HEK293 (cell line): ENCODE results near the gene APPBP2.

Experiments
- CTCF ChIA-PET: fragments of 350-600 bp; formaldehyde crosslinking; extraction: SDS; loops from one replicate; lab custom pipeline; 2021; ENCODE audit warnings: antibody characterized with exemption; lab: Yijun Ruan, JAX
- POLR2A ChIA-PET: fragments of 300-600 bp; formaldehyde crosslinking; extraction: SDS; loops from one replicate; lab custom pipeline; 2020; ENCODE audit warnings: antibody characterized with exemption, inconsistent platforms; lab: Yijun Ruan, JAX
- H3K27ac ChIP-seq: fragments of 200-500 bp; sonication (Bioruptor generic); 2 replicates; pipeline ENCODE4 v1.5.1; 2014; ENCODE audit warnings: low read depth, low read length, control low read depth, inconsistent platforms; ENCODE audit errors: extremely low read depth
- H3K36me3 ChIP-seq, 2 experiments: fragments of 200-500 bp in 1 of 2; sonication (Bioruptor generic) in 1 of 2; 1 replicate in 1 of 2; 2 replicates in 1 of 2; pipeline ENCODE4 v1.5.1; 2014 to 2017; ENCODE audit warnings: inconsistent platforms in 2 of 2, low read length in 2 of 2; ENCODE audit not compliant: control insufficient read depth in 2 of 2, insufficient read depth in 1 of 2
- H3K4me1 ChIP-seq: fragments of 200-500 bp; sonication (Bioruptor generic); 2 replicates; pipeline ENCODE4 v1.5.1; 2014; ENCODE audit warnings: mild to moderate bottlenecking, low read length, inconsistent platforms; ENCODE audit not compliant: control insufficient read depth, insufficient read depth
- H3K4me3 ChIP-seq: 2 replicates; pipeline ENCODE4 v1.5.1; 2011; ENCODE audit warnings: low read depth, mild to moderate bottlenecking, control low read depth, low read length, moderate library complexity
- H3K9me3 ChIP-seq: fragments of 200-500 bp; sonication (Bioruptor generic); 2 replicates; pipeline ENCODE4 v1.5.1; 2014; ENCODE audit warnings: low read depth, low read length, inconsistent platforms; ENCODE audit not compliant: control insufficient read depth, insufficient read depth
- BCL6B ChIP-seq: fragments of 450-650 bp; formaldehyde crosslinking; IDR thresholded peaks from 2 replicates; pipeline ENCODE4 v1.5.1; 2017; ENCODE audit warnings: missing biosample characterization, missing genetic modification characterization
- HIC1 ChIP-seq: fragments of 450-650 bp; formaldehyde crosslinking; IDR thresholded peaks from 2 replicates; pipeline ENCODE4 v1.5.1; 2016; ENCODE audit warnings: missing biosample characterization, missing genetic modification characterization
- KLF17 ChIP-seq: fragments of 450-650 bp; formaldehyde crosslinking; IDR thresholded peaks from 2 replicates; pipeline ENCODE4 v1.5.1; 2016; ENCODE audit warnings: missing biosample characterization, missing genetic modification characterization
- KLF9 ChIP-seq: fragments of 450-650 bp; formaldehyde crosslinking; IDR thresholded peaks from 2 replicates; pipeline ENCODE4 v1.5.1; 2016; ENCODE audit warnings: missing biosample characterization, missing genetic modification characterization, low read depth
- SETDB1 ChIP-seq: IDR thresholded peaks from one replicate; pipeline ENCODE4 v1.6.1; 2017; ENCODE audit warnings: mild to moderate bottlenecking, low read length, moderate library complexity, mixed read lengths; ENCODE audit not compliant: insufficient read length
- ZBTB8A ChIP-seq: fragments of 450-650 bp; formaldehyde crosslinking; IDR thresholded peaks from 2 replicates; pipeline ENCODE4 v1.5.1; 2016; ENCODE audit warnings: missing biosample characterization, missing genetic modification characterization
- ZNF140 ChIP-seq: fragments of 450-650 bp; formaldehyde crosslinking; IDR thresholded peaks from 2 replicates; pipeline ENCODE4 v1.5.1; 2016; ENCODE audit warnings: missing biosample characterization, missing genetic modification characterization
- ZNF169 ChIP-seq: fragments of 450-650 bp; formaldehyde crosslinking; IDR thresholded peaks from 2 replicates; pipeline ENCODE4 v1.5.1; 2016; ENCODE audit warnings: missing biosample characterization, missing genetic modification characterization
- ZNF239 ChIP-seq: fragments of 450-650 bp; formaldehyde crosslinking; IDR thresholded peaks from 2 replicates; pipeline ENCODE4 v1.5.1; 2016; ENCODE audit warnings: missing biosample characterization, missing genetic modification characterization
- ZNF280D ChIP-seq: fragments of 450-650 bp; formaldehyde crosslinking; IDR thresholded peaks from 2 replicates; pipeline ENCODE4 v1.5.1; 2016; ENCODE audit warnings: missing biosample characterization, missing genetic modification characterization
- ZNF426 ChIP-seq: fragments of 450-650 bp; formaldehyde crosslinking; IDR thresholded peaks from 2 replicates; pipeline ENCODE4 v1.5.1; 2017; ENCODE audit warnings: missing biosample characterization, missing genetic modification characterization, mild to moderate bottlenecking, inconsistent platforms, moderate library complexity
- ZNF433 ChIP-seq: fragments of 450-650 bp; formaldehyde crosslinking; IDR thresholded peaks from 2 replicates; pipeline ENCODE4 v1.5.1; 2016; ENCODE audit warnings: missing biosample characterization, missing genetic modification characterization, low read depth
- ZNF548 ChIP-seq: fragments of 450-650 bp; formaldehyde crosslinking; IDR thresholded peaks from 2 replicates; pipeline ENCODE4 v1.5.1; 2016; ENCODE audit warnings: missing biosample characterization, missing genetic modification characterization
- ZNF558 ChIP-seq: fragments of 450-650 bp; formaldehyde crosslinking; IDR thresholded peaks from 2 replicates; pipeline ENCODE4 v1.5.1; 2016; ENCODE audit warnings: missing biosample characterization, missing genetic modification characterization
- ZNF560 ChIP-seq: fragments of 450-650 bp; formaldehyde crosslinking; IDR thresholded peaks from 2 replicates; pipeline ENCODE4 v1.5.1; 2017; ENCODE audit warnings: missing biosample characterization, missing genetic modification characterization, borderline replicate concordance
- ZNF585B ChIP-seq: fragments of 450-650 bp; formaldehyde crosslinking; IDR thresholded peaks from 2 replicates; pipeline ENCODE4 v1.5.1; 2016; ENCODE audit warnings: missing biosample characterization, missing genetic modification characterization
- ZNF623 ChIP-seq: fragments of 450-650 bp; formaldehyde crosslinking; IDR thresholded peaks from 2 replicates; pipeline ENCODE4 v1.5.1; 2016; ENCODE audit warnings: missing biosample characterization, missing genetic modification characterization
- ZNF658 ChIP-seq: fragments of 450-650 bp; formaldehyde crosslinking; IDR thresholded peaks from 2 replicates; pipeline ENCODE4; 2016; ENCODE audit warnings: missing biosample characterization, missing genetic modification characterization
- ZNF664 ChIP-seq: fragments of 450-650 bp; formaldehyde crosslinking; IDR thresholded peaks from 2 replicates; pipeline ENCODE4 v1.5.1; 2016; ENCODE audit warnings: missing biosample characterization, missing genetic modification characterization
- TF ChIP-seq, protein P1 (sequence below): fragments of 450-650 bp; formaldehyde crosslinking; IDR thresholded peaks from 2 replicates; pipeline ENCODE4 v1.5.1; 2016; ENCODE audit warnings: missing biosample characterization, missing genetic modification characterization
- TF ChIP-seq, protein P2 (sequence below): sonication (generic); formaldehyde crosslinking; IDR thresholded peaks from 2 replicates; pipeline ENCODE4 v1.8.1; 2022; ENCODE audit warnings: mild to moderate bottlenecking, moderate library complexity, missing genetic modification reagents

APPBP2 gene

DNA sequence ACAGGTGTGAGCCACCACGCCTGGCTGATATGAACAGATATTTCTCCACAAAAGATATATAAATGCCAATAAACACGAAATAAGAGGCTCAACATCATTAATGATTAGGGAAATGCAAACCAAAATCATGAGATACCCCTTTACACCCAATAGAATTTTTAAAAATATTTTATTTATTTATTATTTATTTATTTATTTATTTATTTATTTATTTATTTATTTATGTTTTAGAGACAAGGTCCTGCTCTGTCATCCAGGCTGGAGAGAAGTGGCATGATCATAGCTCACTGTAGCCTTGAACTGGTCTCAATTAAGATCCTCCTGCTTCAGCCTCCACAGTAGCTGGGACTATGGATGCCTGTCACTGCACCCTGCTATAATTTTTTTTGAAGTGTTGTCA, 30.8 kb downstream of the APPBP2 start (continued):
- TF ChIP-seq HIC1 (tag by site-specific recombination), result no peak
- 0 out of 2 replicates have a peak, but pooled peaks have one; percentile 10 for TF ChIP-seq ZNF664
- TF ChIP-seq KLF9 (tag by site-specific recombination), result no peak
- peak; percentile 28; the same call in 1 of the 2 replicates for TF ChIP-seq ZNF560 (tag by site-specific recombination)
- no peak for TF ChIP-seq KLF17 (tag by site-specific recombination)
- 0 out of 2 replicates have a peak, but pooled peaks have one; percentile 33 for TF ChIP-seq ZNF558
- TF ChIP-seq ZNF658 (tag by site-specific recombination), result no peak
- TF ChIP-seq ZBTB8A (tag by site-specific recombination), result peak; percentile 59
- TF ChIP-seq ZNF548 (tag by site-specific recombination), result no peak
- TF ChIP-seq ZNF433 (tag by site-specific recombination), result peak; percentile 22; the same call in 1 of the 2 replicates
- peak; percentile 65 for TF ChIP-seq ZNF623
- TF ChIP-seq, protein P1, sequence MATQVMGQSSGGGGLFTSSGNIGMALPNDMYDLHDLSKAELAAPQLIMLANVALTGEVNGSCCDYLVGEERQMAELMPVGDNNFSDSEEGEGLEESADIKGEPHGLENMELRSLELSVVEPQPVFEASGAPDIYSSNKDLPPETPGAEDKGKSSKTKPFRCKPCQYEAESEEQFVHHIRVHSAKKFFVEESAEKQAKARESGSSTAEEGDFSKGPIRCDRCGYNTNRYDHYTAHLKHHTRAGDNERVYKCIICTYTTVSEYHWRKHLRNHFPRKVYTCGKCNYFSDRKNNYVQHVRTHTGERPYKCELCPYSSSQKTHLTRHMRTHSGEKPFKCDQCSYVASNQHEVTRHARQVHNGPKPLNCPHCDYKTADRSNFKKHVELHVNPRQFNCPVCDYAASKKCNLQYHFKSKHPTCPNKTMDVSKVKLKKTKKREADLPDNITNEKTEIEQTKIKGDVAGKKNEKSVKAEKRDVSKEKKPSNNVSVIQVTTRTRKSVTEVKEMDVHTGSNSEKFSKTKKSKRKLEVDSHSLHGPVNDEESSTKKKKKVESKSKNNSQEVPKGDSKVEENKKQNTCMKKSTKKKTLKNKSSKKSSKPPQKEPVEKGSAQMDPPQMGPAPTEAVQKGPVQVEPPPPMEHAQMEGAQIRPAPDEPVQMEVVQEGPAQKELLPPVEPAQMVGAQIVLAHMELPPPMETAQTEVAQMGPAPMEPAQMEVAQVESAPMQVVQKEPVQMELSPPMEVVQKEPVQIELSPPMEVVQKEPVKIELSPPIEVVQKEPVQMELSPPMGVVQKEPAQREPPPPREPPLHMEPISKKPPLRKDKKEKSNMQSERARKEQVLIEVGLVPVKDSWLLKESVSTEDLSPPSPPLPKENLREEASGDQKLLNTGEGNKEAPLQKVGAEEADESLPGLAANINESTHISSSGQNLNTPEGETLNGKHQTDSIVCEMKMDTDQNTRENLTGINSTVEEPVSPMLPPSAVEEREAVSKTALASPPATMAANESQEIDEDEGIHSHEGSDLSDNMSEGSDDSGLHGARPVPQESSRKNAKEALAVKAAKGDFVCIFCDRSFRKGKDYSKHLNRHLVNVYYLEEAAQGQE (tag by site-specific recombination), result peak; percentile 59; the same call in 1 of the 2 replicates
- peak; percentile 6; the same call in 1 of the 2 replicates for TF ChIP-seq ZNF140
- TF ChIP-seq ZNF426, result peak; percentile 87
- TF ChIP-seq, all 188 proteins: peak for 15

DNA sequence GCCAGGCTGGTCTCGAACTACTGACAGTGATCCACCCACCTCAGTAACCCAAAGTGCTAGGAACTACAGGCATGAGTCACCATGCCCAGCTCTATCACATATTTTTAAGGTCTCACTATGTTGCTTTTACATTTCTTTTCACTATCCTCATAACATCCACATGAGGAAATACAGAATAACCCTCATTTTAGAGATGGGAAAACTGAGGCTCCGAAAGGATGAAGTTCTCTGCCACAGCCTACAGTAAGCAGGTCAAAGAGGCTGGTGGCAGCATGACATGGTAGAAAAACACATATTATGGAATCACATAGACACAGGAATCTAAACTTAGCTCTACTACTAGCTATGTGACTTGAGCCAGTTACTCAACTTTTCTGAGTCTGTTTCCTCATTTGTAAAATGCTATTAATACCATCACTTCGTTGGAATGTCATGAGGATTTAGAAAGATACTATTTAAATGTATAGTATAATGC, 32.2 kb downstream of the APPBP2 start:
- POLR2A ChIA-PET, result no interaction called here
- CTCF ChIA-PET, result no interaction called here
- no peaks in the 10 kb centered on the region; the same call in 1 of the 2 replicates for H3K9me3 ChIP-seq

GRCh38 chr17:60491771-60492170, 34.3 kb downstream of the APPBP2 start:
- Histone ChIP-seq H3K27ac (no peak overlapping the region), H3K4me3 (no peak overlapping the region), H3K4me1 (no peaks in the 10 kb centered on the region), H3K36me3 (peaks cover 36 to 74% of the 10 kb centered on the region in 2 experiments), H3K9me3 (no peaks in the 10 kb centered on the region; the same call in none of the 2 replicates)
- CTCF ChIA-PET, result interaction anchor here (1.5 kb wide), 1 partner anchor 147 kb away, joined by 3 read pairs; no protein-coding TSS in a partner anchor
- POLR2A ChIA-PET, result no interaction called here
- TF ChIP-seq ZNF585B (tag by site-specific recombination), result peak; percentile 99
- TF ChIP-seq ZNF280D (tag by site-specific recombination), result 0 out of 2 replicates have a peak, but pooled peaks have one; percentile 48
- no peak for TF ChIP-seq BCL6B (tag by site-specific recombination)
- TF ChIP-seq ZNF239 (tag by site-specific recombination), result no peak
- TF ChIP-seq ZNF169, result no peak
- peak; percentile 90 for TF ChIP-seq SETDB1

More for the DNA sequence above, 32.2 kb downstream of the APPBP2 start:
- Histone ChIP-seq H3K27ac (no peak overlapping the region), H3K36me3 (peaks cover 55 to 85% of the 10 kb centered on the region in 2 experiments), H3K4me3 (no peak overlapping the region), H3K4me1 (no peaks in the 10 kb centered on the region)
- TF ChIP-seq, protein P2, sequence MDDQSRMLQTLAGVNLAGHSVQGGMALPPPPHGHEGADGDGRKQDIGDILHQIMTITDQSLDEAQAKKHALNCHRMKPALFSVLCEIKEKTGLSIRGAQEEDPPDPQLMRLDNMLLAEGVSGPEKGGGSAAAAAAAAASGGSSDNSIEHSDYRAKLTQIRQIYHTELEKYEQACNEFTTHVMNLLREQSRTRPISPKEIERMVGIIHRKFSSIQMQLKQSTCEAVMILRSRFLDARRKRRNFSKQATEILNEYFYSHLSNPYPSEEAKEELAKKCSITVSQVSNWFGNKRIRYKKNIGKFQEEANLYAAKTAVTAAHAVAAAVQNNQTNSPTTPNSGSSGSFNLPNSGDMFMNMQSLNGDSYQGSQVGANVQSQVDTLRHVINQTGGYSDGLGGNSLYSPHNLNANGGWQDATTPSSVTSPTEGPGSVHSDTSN (CRISPR knock-in tag), result no peak
